Fibroblast of lung (primary cell): ENCODE results near the gene MAGEB3.

Source experiments
- EZH2 ChIP-seq: IDR thresholded peaks from 2 replicates; pipeline ENCODE4 v1.5.1; 2012; ENCODE audit warnings: low read length, control low read depth, mild to moderate bottlenecking; ENCODE audit errors: missing control alignments
- TF ChIP-seq, protein P1 (sequence below), 2 donors: IDR thresholded peaks in 1 of 2; conservative IDR thresholded peaks in 1 of 2; 1 replicate in 1 of 2; 2 replicates in 1 of 2; pipeline ENCODE4 v1.5.1; 2011 to 2012; ENCODE audit warnings: low read length in 2 of 2, control low read depth in 1 of 2, inconsistent platforms in 1 of 2, low read depth in 1 of 2, mild to moderate bottlenecking in 1 of 2

DNA sequence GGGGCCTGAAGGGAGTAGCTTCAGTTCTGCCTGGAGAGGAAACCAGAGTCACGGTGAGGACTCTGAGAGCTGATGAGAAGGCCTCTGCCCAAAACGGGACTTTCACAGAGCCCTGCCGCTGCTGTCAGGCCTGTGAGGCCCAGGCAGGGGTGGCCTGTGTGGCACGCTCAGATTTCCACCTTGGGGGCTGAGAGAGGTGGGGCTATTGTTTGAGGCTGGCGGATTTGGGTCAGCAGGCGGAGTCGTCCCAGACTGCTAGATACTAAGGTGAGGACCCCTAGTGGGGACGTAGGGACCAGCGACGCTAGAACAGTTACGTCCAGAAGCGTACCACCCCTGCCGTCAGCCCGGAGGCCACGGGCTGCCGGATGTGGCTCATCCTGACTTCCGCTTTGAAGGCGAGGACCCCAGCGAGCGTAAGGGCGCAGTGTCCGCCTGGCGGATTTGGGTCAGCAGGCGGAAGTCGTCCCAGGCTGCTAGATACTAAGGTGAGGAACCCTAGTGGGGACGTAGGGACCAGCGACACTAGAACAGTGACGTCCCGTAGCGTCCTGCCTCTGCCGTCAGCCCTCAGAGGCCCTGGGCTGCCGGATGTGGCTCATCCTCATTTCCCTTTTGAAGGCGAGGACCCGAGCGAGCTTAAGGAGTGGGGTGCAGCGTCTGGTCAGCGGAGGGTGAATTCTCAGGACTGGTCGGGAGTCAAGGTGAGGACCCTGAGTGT, 16.5 kb downstream of the MAGEB3 start, which contains the start of gene MAGEB1:
- TF ChIP-seq, protein P1, sequence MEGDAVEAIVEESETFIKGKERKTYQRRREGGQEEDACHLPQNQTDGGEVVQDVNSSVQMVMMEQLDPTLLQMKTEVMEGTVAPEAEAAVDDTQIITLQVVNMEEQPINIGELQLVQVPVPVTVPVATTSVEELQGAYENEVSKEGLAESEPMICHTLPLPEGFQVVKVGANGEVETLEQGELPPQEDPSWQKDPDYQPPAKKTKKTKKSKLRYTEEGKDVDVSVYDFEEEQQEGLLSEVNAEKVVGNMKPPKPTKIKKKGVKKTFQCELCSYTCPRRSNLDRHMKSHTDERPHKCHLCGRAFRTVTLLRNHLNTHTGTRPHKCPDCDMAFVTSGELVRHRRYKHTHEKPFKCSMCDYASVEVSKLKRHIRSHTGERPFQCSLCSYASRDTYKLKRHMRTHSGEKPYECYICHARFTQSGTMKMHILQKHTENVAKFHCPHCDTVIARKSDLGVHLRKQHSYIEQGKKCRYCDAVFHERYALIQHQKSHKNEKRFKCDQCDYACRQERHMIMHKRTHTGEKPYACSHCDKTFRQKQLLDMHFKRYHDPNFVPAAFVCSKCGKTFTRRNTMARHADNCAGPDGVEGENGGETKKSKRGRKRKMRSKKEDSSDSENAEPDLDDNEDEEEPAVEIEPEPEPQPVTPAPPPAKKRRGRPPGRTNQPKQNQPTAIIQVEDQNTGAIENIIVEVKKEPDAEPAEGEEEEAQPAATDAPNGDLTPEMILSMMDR (conservative IDR thresholded peaks at IDR 0.05 in 1 of 2, IDR thresholded peaks at IDR 0.05 in 1 of 2; ENCODE audit: low read depth in 1 of 2, low read length in 2 of 2) = no peak
- no peak for TF ChIP-seq EZH2
